ENCODE measurements around the gene CANX.

Gene CANX

GRCh38 chr5:179732918-179733771 lies 34.4 kb downstream of the CANX start:
- TF ChIP-seq, protein P1, sequence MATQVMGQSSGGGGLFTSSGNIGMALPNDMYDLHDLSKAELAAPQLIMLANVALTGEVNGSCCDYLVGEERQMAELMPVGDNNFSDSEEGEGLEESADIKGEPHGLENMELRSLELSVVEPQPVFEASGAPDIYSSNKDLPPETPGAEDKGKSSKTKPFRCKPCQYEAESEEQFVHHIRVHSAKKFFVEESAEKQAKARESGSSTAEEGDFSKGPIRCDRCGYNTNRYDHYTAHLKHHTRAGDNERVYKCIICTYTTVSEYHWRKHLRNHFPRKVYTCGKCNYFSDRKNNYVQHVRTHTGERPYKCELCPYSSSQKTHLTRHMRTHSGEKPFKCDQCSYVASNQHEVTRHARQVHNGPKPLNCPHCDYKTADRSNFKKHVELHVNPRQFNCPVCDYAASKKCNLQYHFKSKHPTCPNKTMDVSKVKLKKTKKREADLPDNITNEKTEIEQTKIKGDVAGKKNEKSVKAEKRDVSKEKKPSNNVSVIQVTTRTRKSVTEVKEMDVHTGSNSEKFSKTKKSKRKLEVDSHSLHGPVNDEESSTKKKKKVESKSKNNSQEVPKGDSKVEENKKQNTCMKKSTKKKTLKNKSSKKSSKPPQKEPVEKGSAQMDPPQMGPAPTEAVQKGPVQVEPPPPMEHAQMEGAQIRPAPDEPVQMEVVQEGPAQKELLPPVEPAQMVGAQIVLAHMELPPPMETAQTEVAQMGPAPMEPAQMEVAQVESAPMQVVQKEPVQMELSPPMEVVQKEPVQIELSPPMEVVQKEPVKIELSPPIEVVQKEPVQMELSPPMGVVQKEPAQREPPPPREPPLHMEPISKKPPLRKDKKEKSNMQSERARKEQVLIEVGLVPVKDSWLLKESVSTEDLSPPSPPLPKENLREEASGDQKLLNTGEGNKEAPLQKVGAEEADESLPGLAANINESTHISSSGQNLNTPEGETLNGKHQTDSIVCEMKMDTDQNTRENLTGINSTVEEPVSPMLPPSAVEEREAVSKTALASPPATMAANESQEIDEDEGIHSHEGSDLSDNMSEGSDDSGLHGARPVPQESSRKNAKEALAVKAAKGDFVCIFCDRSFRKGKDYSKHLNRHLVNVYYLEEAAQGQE (IDR thresholded peaks at IDR 0.05; ENCODE audit: insufficient read depth in 1 of 2, low read depth in 2 of 2, low read length in 2 of 2): no peak
- TF ChIP-seq SIN3A (IDR thresholded peaks at IDR 0.05; ENCODE audit: borderline replicate concordance, insufficient read depth, low read length): no peak
- TF ChIP-seq POLR2AphosphoS5 (IDR thresholded peaks at IDR 0.05; ENCODE audit: low read depth, low read length): no peak
- TF ChIP-seq TAF1 (IDR thresholded peaks at IDR 0.05; ENCODE audit: borderline replicate concordance, insufficient read depth, low read length): no peak
- no peak for TF ChIP-seq FOXP2 (optimal IDR thresholded peaks at IDR 0.05; ENCODE audit: borderline replicate concordance, extremely low read depth, extremely low read length, insufficient read depth)

DNA sequence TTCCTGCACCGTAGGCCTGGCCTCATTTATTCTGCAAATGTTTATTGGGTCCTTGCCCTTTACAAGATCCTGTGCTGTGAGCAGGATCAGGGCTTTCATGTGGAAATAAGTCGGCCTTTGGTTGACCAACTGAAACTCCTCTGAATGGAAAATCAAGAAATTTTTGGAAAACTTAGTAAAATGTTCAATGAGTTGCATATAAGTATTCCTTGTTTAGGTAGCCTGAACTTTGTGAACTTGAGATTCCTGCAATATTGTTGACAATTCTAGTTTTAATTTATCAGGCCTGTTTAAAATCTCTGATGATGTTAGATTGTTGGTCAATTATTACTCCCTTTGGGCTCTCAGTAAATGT lies 35.0 kb downstream of the CANX start:
- TF ChIP-seq, protein P1 (IDR thresholded peaks at IDR 0.05; ENCODE audit: insufficient read depth in 1 of 2, low read depth in 2 of 2, low read length in 2 of 2): no peak
- no peak; the same call in 1 of the 2 replicates for TF ChIP-seq SIN3A (IDR thresholded peaks at IDR 0.05; ENCODE audit: borderline replicate concordance, insufficient read depth, low read length)
- no peak for TF ChIP-seq FOXP2 (optimal IDR thresholded peaks at IDR 0.05; ENCODE audit: borderline replicate concordance, extremely low read depth, extremely low read length, insufficient read depth)
- TF ChIP-seq POLR2AphosphoS5 (IDR thresholded peaks at IDR 0.05; ENCODE audit: low read depth, low read length): no peak
- no peak for TF ChIP-seq TAF1 (IDR thresholded peaks at IDR 0.05; ENCODE audit: borderline replicate concordance, insufficient read depth, low read length)

- TF ChIP-seq FOXP2 (optimal IDR thresholded peaks at IDR 0.05; ENCODE audit: borderline replicate concordance, extremely low read depth, extremely low read length, insufficient read depth) (no peak), SIN3A (IDR thresholded peaks at IDR 0.05; ENCODE audit: borderline replicate concordance, insufficient read depth, low read length) (no peak), POLR2AphosphoS5 (IDR thresholded peaks at IDR 0.05; ENCODE audit: low read depth, low read length) (no peak), TAF1 (IDR thresholded peaks at IDR 0.05; ENCODE audit: borderline replicate concordance, insufficient read depth, low read length) (no peak)
- TF ChIP-seq, protein P1 (IDR thresholded peaks at IDR 0.05; ENCODE audit: insufficient read depth in 1 of 2, low read depth in 2 of 2, low read length in 2 of 2): no peak
Measured at GRCh38 chr5:179734536-179735164, 35.9 kb downstream of the CANX start.

DNA sequence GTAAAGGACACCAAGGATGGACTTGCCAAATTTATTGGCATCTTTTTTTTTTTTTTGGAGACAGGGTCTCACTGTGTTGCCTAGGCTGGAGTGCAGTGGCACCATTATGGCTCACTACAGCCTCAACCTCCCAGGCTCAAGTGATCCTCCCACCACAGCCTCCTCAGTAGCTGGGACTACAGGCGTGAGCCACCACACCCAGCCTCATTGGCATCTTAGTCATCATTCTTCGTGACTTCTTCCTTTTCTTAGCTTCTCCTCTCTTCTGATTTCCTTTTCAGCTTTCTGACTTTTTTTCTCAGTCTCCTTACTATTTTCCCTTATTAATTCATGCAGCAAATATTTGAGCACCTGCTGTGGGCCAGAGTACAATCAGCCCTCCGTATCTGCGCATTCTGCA lies 40.0 kb downstream of the CANX start:
- TF ChIP-seq TAF1 (IDR thresholded peaks at IDR 0.05; ENCODE audit: borderline replicate concordance, insufficient read depth, low read length): no peak
- no peak for TF ChIP-seq FOXP2 (optimal IDR thresholded peaks at IDR 0.05; ENCODE audit: borderline replicate concordance, extremely low read depth, extremely low read length, insufficient read depth)
- no peak for TF ChIP-seq SIN3A (IDR thresholded peaks at IDR 0.05; ENCODE audit: borderline replicate concordance, insufficient read depth, low read length)
- TF ChIP-seq, protein P1 (IDR thresholded peaks at IDR 0.05; ENCODE audit: insufficient read depth in 1 of 2, low read depth in 2 of 2, low read length in 2 of 2): no peak
- TF ChIP-seq POLR2AphosphoS5 (IDR thresholded peaks at IDR 0.05; ENCODE audit: low read depth, low read length): no peak
